ENCODE measurements around the gene MPG. TPM values are rescaled to one million over a fixed set of nuclear protein-coding genes. Genes with fewer than 3 reads are reported as not detected.

MPG gene
- total and polyA plus RNA-seq, 10 of the 15 experiments (the other 5 are each of a cell fraction or from before 2014, with no cell fraction given) = 0.32 to 193 (median 55.7) TPM

DNA sequence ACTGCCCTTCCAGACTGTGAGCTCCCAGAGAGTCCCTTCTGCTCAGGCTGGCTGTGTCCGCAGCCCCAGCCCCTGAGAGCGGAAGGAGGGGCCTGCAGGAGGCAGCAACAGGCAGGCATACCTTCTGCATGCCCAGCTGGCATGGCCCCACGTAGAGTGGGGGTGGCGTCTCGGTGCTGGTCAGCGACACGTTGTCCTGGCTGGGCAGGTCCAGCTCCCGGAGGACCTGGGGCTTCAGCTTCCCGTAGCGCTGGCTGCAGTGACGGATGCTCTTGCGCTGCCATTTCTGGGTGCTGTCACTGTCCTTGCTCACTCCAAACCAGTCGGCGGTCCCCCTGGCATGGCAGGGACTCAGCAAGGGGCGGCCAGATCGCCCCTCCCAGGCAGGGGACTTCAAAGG lies 14.6 kb upstream of the MPG start:
- CTCF ChIA-PET = interaction anchor here (1.0 to 14.2 kb wide), 5 partner anchors 10 to 42 kb away, joined by 4 to 319 read pairs (median 36); partner anchors contain the start of genes MPG and POLR3K

More for the DNA sequence above, 14.6 kb upstream of the MPG start:
- H3K4me2 ChIP-seq (ENCODE audit: control insufficient read depth, insufficient read depth) = no peak overlapping the region
- DNase-seq (ENCODE audit: low read depth, low spot score) (no peak), ATAC-seq (no peak), FAIRE-seq (no peak)
- POLR2A ChIA-PET = interaction anchor here (0.5 kb wide), 1 partner anchor 24 kb away, joined by 3 read pairs; no protein-coding TSS in a partner anchor
- no peak overlapping the region for H2AFZ ChIP-seq (ENCODE audit: control insufficient read depth, low read depth, low read length)
- no peaks in the 10 kb centered on the region for H3K27me3 ChIP-seq (replicated peaks in 1 of 2; ENCODE audit: control insufficient read depth in 2 of 2, insufficient read depth in 2 of 2, low read length in 1 of 2)
- WGBS (ENCODE audit: insufficient coverage, insufficient replicate concordance, low lambda C conversion rate, missing lambda C conversion rate) = 71% methylated on average over 16 of the region's 16 CpGs
- H3K79me2 ChIP-seq (ENCODE audit: control insufficient read depth, insufficient read depth, low read length) = no peaks in the 10 kb centered on the region
- RAD21 ChIA-PET (ENCODE audit: unreplicated experiment) = interaction anchor here (6.5 kb wide), 1 partner anchor 33 kb away, joined by 132 read pairs; no protein-coding TSS in a partner anchor
- H3K36me3 ChIP-seq (ENCODE audit: control insufficient read depth in 2 of 2, insufficient read depth in 2 of 2, low read length in 1 of 2) = no peaks in the 10 kb centered on the region; a peak in 1 of 4 replicates
- in situ Hi-C loops (cut with MboI) = no loop called here
- H3K4me1 ChIP-seq (ENCODE audit: control insufficient read depth, insufficient read depth, low read length) = no peaks in the 10 kb centered on the region
- TF ChIP-seq, protein P1, sequence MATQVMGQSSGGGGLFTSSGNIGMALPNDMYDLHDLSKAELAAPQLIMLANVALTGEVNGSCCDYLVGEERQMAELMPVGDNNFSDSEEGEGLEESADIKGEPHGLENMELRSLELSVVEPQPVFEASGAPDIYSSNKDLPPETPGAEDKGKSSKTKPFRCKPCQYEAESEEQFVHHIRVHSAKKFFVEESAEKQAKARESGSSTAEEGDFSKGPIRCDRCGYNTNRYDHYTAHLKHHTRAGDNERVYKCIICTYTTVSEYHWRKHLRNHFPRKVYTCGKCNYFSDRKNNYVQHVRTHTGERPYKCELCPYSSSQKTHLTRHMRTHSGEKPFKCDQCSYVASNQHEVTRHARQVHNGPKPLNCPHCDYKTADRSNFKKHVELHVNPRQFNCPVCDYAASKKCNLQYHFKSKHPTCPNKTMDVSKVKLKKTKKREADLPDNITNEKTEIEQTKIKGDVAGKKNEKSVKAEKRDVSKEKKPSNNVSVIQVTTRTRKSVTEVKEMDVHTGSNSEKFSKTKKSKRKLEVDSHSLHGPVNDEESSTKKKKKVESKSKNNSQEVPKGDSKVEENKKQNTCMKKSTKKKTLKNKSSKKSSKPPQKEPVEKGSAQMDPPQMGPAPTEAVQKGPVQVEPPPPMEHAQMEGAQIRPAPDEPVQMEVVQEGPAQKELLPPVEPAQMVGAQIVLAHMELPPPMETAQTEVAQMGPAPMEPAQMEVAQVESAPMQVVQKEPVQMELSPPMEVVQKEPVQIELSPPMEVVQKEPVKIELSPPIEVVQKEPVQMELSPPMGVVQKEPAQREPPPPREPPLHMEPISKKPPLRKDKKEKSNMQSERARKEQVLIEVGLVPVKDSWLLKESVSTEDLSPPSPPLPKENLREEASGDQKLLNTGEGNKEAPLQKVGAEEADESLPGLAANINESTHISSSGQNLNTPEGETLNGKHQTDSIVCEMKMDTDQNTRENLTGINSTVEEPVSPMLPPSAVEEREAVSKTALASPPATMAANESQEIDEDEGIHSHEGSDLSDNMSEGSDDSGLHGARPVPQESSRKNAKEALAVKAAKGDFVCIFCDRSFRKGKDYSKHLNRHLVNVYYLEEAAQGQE (IDR thresholded peaks at IDR 0.05; ENCODE audit: low read depth, low read length) = no peak
- TF ChIP-seq, protein P2, sequence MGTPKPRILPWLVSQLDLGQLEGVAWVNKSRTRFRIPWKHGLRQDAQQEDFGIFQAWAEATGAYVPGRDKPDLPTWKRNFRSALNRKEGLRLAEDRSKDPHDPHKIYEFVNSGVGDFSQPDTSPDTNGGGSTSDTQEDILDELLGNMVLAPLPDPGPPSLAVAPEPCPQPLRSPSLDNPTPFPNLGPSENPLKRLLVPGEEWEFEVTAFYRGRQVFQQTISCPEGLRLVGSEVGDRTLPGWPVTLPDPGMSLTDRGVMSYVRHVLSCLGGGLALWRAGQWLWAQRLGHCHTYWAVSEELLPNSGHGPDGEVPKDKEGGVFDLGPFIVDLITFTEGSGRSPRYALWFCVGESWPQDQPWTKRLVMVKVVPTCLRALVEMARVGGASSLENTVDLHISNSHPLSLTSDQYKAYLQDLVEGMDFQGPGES (IDR thresholded peaks at IDR 0.05) = no peak
- TF ChIP-seq TARDBP (IDR thresholded peaks at IDR 0.05; ENCODE audit: borderline replicate concordance) (no peak), IKZF2 (IDR thresholded peaks at IDR 0.05) (no peak), HDAC6 (IDR thresholded peaks at IDR 0.05; ENCODE audit: unreplicated experiment) (no peak), SUZ12 (IDR thresholded peaks at IDR 0.05; ENCODE audit: unreplicated experiment) (no peak)
- TF ChIP-seq, protein P3, sequence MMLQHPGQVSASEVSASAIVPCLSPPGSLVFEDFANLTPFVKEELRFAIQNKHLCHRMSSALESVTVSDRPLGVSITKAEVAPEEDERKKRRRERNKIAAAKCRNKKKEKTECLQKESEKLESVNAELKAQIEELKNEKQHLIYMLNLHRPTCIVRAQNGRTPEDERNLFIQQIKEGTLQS (IDR thresholded peaks at IDR 0.05; ENCODE audit: borderline replicate concordance, extremely low read depth, low read depth, low read length) = no peak
- no TSS peak for BruUV-seq (replicated peaks)
- no peaks in the 10 kb centered on the region for H3K9me3 ChIP-seq (replicated peaks; ENCODE audit: control insufficient read depth, insufficient read depth, low read length)
- intact Hi-C loops (cut with micrococcal nuclease; ENCODE audit: unreplicated experiment) = no loop called here
- H4K20me1 ChIP-seq (ENCODE audit: control insufficient read depth, insufficient read depth) = no peaks in the 10 kb centered on the region
- no peak overlapping the region for H3K9ac ChIP-seq (ENCODE audit: control insufficient read depth, insufficient read depth, low read length)
- H3K4me3 ChIP-seq = no peak overlapping the region
- SMC1A ChIA-PET (ENCODE audit: uncharacterized antibody, unreplicated experiment) = interaction anchor here (2.9 to 6.4 kb wide), 3 partner anchors 10 to 44 kb away, joined by 10 to 77 read pairs (median 14); partner anchors contain the start of genes POLR3K and SNRNP25
- no peak overlapping the region for H3K27ac ChIP-seq (ENCODE audit: control insufficient read depth, insufficient read depth)

All from GM12878 (cell line).